Measurements from ENCODE around the gene FBXL7. TPM values are rescaled to one million over a fixed set of nuclear protein-coding genes. Genes with fewer than 3 reads are reported as not detected.

The FBXL7 gene
- total and polyA plus RNA-seq, 2 experiments from 2014 or later: 4.5 to 15.2 TPM

DNA sequence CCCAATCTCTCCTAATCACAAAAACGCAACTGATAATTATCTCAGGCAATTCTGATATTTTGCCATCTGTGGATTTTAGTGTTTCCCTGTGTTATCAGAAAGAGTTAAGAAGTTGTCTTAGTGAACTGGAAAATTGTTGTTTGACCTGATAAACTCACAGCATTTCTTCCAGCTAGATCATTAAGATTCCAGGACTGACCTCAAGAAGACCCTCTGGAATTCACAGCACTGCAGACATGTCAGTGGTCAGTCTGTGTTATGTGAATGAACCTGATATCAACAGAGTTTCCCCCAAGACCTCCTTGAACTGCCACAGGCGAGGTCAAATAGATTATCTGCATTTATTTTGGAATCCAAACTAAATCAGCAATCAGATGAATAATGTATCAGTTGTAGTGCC lies 174.7 kb downstream of the FBXL7 start:
- H3K4me1 Mint-ChIP-seq: peaks cover 40% of the 10 kb centered on the region
- H3K9me3 Mint-ChIP-seq: no peaks in the 10 kb centered on the region
- no peak overlapping the region for H3K4me3 Mint-ChIP-seq
- DNase-seq (ENCODE audit: low spot score) (no peak), ATAC-seq (no peak)
- no peak overlapping the region for H2AFZ ChIP-seq
- no peak overlapping the region for H3K27ac ChIP-seq (ENCODE audit: low read depth)
- peaks cover 12% of the 10 kb centered on the region; the same call in 1 of the 2 replicates for H3K4me1 ChIP-seq (ENCODE audit: insufficient read depth)
- H3F3A ChIP-seq (replicated peaks; ENCODE audit: low read depth): no peaks in the 10 kb centered on the region
- H3K27me3 Mint-ChIP-seq (ENCODE audit: insufficient read depth, low read depth, poor library complexity): no peaks in the 10 kb centered on the region
- peaks cover 11% of the 10 kb centered on the region; the same call in 1 of the 2 replicates for H3K79me2 ChIP-seq (replicated peaks; ENCODE audit: insufficient read depth)
- H3K27ac Mint-ChIP-seq: no peak overlapping the region
- H3K9me2 ChIP-seq (ENCODE audit: insufficient read depth): no peaks in the 10 kb centered on the region
- no peaks in the 10 kb centered on the region for H3K36me3 ChIP-seq (ENCODE audit: insufficient read depth)
- H3K4me2 ChIP-seq: no peak overlapping the region
- no peaks in the 10 kb centered on the region for H4K20me1 ChIP-seq (replicated peaks; ENCODE audit: insufficient read depth)
- no peaks in the 10 kb centered on the region for H3K36me3 Mint-ChIP-seq (ENCODE audit: low read depth)
- TF ChIP-seq, protein P1, sequence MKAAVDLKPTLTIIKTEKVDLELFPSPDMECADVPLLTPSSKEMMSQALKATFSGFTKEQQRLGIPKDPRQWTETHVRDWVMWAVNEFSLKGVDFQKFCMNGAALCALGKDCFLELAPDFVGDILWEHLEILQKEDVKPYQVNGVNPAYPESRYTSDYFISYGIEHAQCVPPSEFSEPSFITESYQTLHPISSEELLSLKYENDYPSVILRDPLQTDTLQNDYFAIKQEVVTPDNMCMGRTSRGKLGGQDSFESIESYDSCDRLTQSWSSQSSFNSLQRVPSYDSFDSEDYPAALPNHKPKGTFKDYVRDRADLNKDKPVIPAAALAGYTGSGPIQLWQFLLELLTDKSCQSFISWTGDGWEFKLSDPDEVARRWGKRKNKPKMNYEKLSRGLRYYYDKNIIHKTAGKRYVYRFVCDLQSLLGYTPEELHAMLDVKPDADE (IDR thresholded peaks at IDR 0.05): no peak
- TF ChIP-seq STAT1 (IDR thresholded peaks at IDR 0.05; ENCODE audit: unreplicated experiment) (no peak), JUNB (IDR thresholded peaks at IDR 0.05; ENCODE audit: unreplicated experiment) (no peak), POLR2AphosphoS5 (IDR thresholded peaks at IDR 0.05; ENCODE audit: low read depth) (no peak), EZH2 (IDR thresholded peaks at IDR 0.05; ENCODE audit: low read depth, unreplicated experiment) (no peak), REST (IDR thresholded peaks at IDR 0.05; ENCODE audit: unreplicated experiment) (no peak), ZNF331 (CRISPR knock-in tag; IDR thresholded peaks at IDR 0.05; ENCODE audit: low read depth) (no peak), NANOG (IDR thresholded peaks at IDR 0.05; ENCODE audit: borderline replicate concordance) (no peak), CREB1 (CRISPR knock-in tag; IDR thresholded peaks at IDR 0.05; ENCODE audit: low read depth) (no peak), EZH2phosphoT487 (IDR thresholded peaks at IDR 0.05; ENCODE audit: unreplicated experiment) (no peak), ZNF114 (CRISPR knock-in tag; IDR thresholded peaks at IDR 0.05) (no peak)
- TF ChIP-seq, protein P2, sequence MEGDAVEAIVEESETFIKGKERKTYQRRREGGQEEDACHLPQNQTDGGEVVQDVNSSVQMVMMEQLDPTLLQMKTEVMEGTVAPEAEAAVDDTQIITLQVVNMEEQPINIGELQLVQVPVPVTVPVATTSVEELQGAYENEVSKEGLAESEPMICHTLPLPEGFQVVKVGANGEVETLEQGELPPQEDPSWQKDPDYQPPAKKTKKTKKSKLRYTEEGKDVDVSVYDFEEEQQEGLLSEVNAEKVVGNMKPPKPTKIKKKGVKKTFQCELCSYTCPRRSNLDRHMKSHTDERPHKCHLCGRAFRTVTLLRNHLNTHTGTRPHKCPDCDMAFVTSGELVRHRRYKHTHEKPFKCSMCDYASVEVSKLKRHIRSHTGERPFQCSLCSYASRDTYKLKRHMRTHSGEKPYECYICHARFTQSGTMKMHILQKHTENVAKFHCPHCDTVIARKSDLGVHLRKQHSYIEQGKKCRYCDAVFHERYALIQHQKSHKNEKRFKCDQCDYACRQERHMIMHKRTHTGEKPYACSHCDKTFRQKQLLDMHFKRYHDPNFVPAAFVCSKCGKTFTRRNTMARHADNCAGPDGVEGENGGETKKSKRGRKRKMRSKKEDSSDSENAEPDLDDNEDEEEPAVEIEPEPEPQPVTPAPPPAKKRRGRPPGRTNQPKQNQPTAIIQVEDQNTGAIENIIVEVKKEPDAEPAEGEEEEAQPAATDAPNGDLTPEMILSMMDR (conservative IDR thresholded peaks at IDR 0.05; ENCODE audit: low read depth in 2 of 2): no peak
- TF ChIP-seq, protein P3, sequence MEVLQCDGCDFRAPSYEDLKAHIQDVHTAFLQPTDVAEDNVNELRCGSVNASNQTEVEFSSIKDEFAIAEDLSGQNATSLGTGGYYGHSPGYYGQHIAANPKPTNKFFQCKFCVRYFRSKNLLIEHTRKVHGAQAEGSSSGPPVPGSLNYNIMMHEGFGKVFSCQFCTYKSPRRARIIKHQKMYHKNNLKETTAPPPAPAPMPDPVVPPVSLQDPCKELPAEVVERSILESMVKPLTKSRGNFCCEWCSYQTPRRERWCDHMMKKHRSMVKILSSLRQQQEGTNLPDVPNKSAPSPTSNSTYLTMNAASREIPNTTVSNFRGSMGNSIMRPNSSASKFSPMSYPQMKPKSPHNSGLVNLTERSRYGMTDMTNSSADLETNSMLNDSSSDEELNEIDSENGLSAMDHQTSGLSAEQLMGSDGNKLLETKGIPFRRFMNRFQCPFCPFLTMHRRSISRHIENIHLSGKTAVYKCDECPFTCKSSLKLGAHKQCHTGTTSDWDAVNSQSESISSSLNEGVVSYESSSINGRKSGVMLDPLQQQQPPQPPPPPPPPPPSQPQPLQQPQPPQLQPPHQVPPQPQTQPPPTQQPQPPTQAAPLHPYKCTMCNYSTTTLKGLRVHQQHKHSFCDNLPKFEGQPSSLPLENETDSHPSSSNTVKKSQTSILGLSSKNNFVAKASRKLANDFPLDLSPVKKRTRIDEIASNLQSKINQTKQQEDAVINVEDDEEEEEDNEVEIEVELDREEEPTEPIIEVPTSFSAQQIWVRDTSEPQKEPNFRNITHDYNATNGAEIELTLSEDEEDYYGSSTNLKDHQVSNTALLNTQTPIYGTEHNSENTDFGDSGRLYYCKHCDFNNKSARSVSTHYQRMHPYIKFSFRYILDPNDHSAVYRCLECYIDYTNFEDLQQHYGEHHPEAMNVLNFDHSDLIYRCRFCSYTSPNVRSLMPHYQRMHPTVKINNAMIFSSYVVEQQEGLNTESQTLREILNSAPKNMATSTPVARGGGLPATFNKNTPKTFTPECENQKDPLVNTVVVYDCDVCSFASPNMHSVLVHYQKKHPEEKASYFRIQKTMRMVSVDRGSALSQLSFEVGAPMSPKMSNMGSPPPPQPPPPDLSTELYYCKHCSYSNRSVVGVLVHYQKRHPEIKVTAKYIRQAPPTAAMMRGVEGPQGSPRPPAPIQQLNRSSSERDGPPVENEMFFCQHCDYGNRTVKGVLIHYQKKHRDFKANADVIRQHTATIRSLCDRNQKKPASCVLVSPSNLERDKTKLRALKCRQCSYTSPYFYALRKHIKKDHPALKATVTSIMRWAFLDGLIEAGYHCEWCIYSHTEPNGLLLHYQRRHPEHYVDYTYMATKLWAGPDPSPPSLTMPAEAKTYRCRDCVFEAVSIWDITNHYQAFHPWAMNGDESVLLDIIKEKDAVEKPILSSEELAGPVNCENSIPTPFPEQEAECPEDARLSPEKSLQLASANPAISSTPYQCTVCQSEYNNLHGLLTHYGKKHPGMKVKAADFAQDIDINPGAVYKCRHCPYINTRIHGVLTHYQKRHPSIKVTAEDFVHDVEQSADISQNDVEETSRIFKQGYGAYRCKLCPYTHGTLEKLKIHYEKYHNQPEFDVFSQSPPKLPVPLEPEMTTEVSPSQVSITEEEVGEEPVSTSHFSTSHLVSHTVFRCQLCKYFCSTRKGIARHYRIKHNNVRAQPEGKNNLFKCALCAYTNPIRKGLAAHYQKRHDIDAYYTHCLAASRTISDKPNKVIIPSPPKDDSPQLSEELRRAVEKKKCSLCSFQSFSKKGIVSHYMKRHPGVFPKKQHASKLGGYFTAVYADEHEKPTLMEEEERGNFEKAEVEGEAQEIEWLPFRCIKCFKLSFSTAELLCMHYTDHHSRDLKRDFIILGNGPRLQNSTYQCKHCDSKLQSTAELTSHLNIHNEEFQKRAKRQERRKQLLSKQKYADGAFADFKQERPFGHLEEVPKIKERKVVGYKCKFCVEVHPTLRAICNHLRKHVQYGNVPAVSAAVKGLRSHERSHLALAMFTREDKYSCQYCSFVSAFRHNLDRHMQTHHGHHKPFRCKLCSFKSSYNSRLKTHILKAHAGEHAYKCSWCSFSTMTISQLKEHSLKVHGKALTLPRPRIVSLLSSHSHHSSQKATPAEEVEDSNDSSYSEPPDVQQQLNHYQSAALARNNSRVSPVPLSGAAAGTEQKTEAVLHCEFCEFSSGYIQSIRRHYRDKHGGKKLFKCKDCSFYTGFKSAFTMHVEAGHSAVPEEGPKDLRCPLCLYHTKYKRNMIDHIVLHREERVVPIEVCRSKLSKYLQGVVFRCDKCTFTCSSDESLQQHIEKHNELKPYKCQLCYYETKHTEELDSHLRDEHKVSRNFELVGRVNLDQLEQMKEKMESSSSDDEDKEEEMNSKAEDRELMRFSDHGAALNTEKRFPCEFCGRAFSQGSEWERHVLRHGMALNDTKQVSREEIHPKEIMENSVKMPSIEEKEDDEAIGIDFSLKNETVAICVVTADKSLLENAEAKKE (CRISPR knock-in tag; IDR thresholded peaks at IDR 0.05): no peak
- no peak overlapping the region for H3K4me3 ChIP-seq
- H3K27me3 ChIP-seq (ENCODE audit: insufficient read depth): no peaks in the 10 kb centered on the region
